Activated CD4-positive, alpha-beta T cell treated with anti-CD3 and anti-CD28 coated beads, Interleukin-2, amount 10 ng/mL, durations not matched to agents 24 days and 14 days (primary cell): Measurements from ENCODE around the gene LRP5. TPM values are rescaled to one million over a fixed set of nuclear protein-coding genes. Genes with fewer than 3 reads are reported as not detected.
"Not testable (repeated sequence)": the region's sequence is repeated elsewhere in the genome, so short reads cannot be mapped to it uniquely, and the experiment has no call there.

ENCODE experiments used
- DNase-seq: peaks from one replicate; pipeline ENCODE4 v3.0.0; 2022
- H3K27ac Mint-ChIP-seq: one replicate; pipeline ENCODE4 v1.8.0; 2022; ENCODE audit warnings: mild to moderate bottlenecking, mixed read lengths
- H3K27me3 Mint-ChIP-seq: one replicate; pipeline ENCODE4 v1.8.0; 2022; ENCODE audit warnings: mixed read lengths
- H3K36me3 Mint-ChIP-seq: one replicate; pipeline ENCODE4 v1.8.0; 2022; ENCODE audit warnings: low read depth, mild to moderate bottlenecking, mixed read lengths
- H3K4me1 Mint-ChIP-seq: one replicate; pipeline ENCODE4 v1.8.0; 2021; ENCODE audit warnings: mixed read lengths
- H3K4me3 Mint-ChIP-seq: one replicate; pipeline ENCODE4 v1.8.0; 2022; ENCODE audit warnings: mild to moderate bottlenecking, moderate library complexity, mixed read lengths
- H3K9me3 Mint-ChIP-seq: one replicate; pipeline ENCODE4 v1.8.0; 2021; ENCODE audit warnings: mixed read lengths
- intact Hi-C: fragments of 100-400 bp; cut with micrococcal nuclease; formaldehyde crosslinking; loops from one replicate; pipeline ENCODE4 v1.15.1; 2023
- total RNA-seq: library from RNA; stranded (reverse); gene quantifications from 2 replicates; pipeline ENCODE4 v1.2.3, GENCODE V29; 2022

LRP5 gene
- total RNA-seq, 1 donor from 2014 or later = 23.8 TPM

- Mint-ChIP-seq H3K4me3 (no peak overlapping the region), H3K4me1 (peaks cover 5% of the 10 kb centered on the region), H3K27me3 (no peaks in the 10 kb centered on the region), H3K36me3 (peaks cover 2% of the 10 kb centered on the region), H3K9me3 (no peaks in the 10 kb centered on the region), H3K27ac (no peak overlapping the region)
- DNase-seq = no peak
- intact Hi-C loops = no loop called here
These were observed 126.4 kb downstream of the LRP5 start for GRCh38 chr11:68438658-68439259.

- H3K4me1 Mint-ChIP-seq = peaks cover 5% of the 10 kb centered on the region
- no peak overlapping the region for H3K4me3 Mint-ChIP-seq
- no peak for DNase-seq
- no peaks in the 10 kb centered on the region for H3K9me3 Mint-ChIP-seq
- H3K27me3 Mint-ChIP-seq = no peaks in the 10 kb centered on the region
- intact Hi-C loops = no loop called here
- peaks cover 2% of the 10 kb centered on the region for H3K36me3 Mint-ChIP-seq
- H3K27ac Mint-ChIP-seq = no peak overlapping the region
These were observed 127.1 kb downstream of the LRP5 start for GRCh38 chr11:68439355-68440065.

- Mint-ChIP-seq H3K36me3 (peaks cover 2% of the 10 kb centered on the region), H3K4me1 (peaks cover 5% of the 10 kb centered on the region), H3K4me3 (no peak overlapping the region), H3K9me3 (no peaks in the 10 kb centered on the region), H3K27me3 (no peaks in the 10 kb centered on the region), H3K27ac (no peak overlapping the region)
- no peak for DNase-seq
- intact Hi-C loops = no loop called here
These were observed 127.8 kb downstream of the LRP5 start for GRCh38 chr11:68440224-68440623.

GRCh38 chr11:68441466-68442230 is 129.3 kb downstream of the LRP5 start:
- Mint-ChIP-seq H3K4me3 (no peak overlapping the region), H3K27ac (no peak overlapping the region), H3K4me1 (peaks cover 5% of the 10 kb centered on the region), H3K27me3 (no peaks in the 10 kb centered on the region), H3K36me3 (peaks cover 2% of the 10 kb centered on the region), H3K9me3 (no peaks in the 10 kb centered on the region)
- intact Hi-C loops = no loop called here
- no peak for DNase-seq

GRCh38 chr11:68442433-68442832 is 130.0 kb downstream of the LRP5 start:
- H3K36me3 Mint-ChIP-seq = peaks cover 2% of the 10 kb centered on the region
- no peak for DNase-seq
- intact Hi-C loops = no loop called here
- no peak overlapping the region for H3K4me3 Mint-ChIP-seq
- H3K27me3 Mint-ChIP-seq = no peaks in the 10 kb centered on the region
- no peaks in the 10 kb centered on the region for H3K9me3 Mint-ChIP-seq
- H3K4me1 Mint-ChIP-seq = peaks cover 3% of the 10 kb centered on the region
- no peak overlapping the region for H3K27ac Mint-ChIP-seq

GRCh38 chr11:68444566-68444965 is 132.2 kb downstream of the LRP5 start:
- Mint-ChIP-seq H3K9me3 (no peaks in the 10 kb centered on the region), H3K27ac (no peak overlapping the region), H3K4me3 (no peak overlapping the region), H3K36me3 (peaks cover 2% of the 10 kb centered on the region), H3K4me1 (peaks cover 6% of the 10 kb centered on the region), H3K27me3 (no peaks in the 10 kb centered on the region)
- intact Hi-C loops = no loop called here
- DNase-seq = no peak

GRCh38 chr11:68445531-68446035 is 133.2 kb downstream of the LRP5 start:
- intact Hi-C loops = loop anchor here (2.0 kb wide), 1 partner anchor 189 kb away; no protein-coding TSS in a partner anchor
- Mint-ChIP-seq H3K4me3 (no peak overlapping the region), H3K27ac (no peak overlapping the region), H3K27me3 (no peaks in the 10 kb centered on the region), H3K4me1 (peaks cover 6% of the 10 kb centered on the region), H3K36me3 (peaks cover 2% of the 10 kb centered on the region), H3K9me3 (no peaks in the 10 kb centered on the region)
- no peak for DNase-seq

- H3K4me1 Mint-ChIP-seq = peaks cover 6% of the 10 kb centered on the region
- no peaks in the 10 kb centered on the region for H3K27me3 Mint-ChIP-seq
- H3K36me3 Mint-ChIP-seq = peaks cover 2% of the 10 kb centered on the region
- intact Hi-C loops = loop anchor here (2.0 kb wide), 1 partner anchor 189 kb away; no protein-coding TSS in a partner anchor
- no peaks in the 10 kb centered on the region for H3K9me3 Mint-ChIP-seq
- H3K4me3 Mint-ChIP-seq = no peak overlapping the region
- no peak overlapping the region for H3K27ac Mint-ChIP-seq
- DNase-seq = no peak
These were observed 133.8 kb downstream of the LRP5 start for GRCh38 chr11:68446046-68446725.

- Mint-ChIP-seq H3K4me3 (no peak overlapping the region), H3K27me3 (no peaks in the 10 kb centered on the region), H3K36me3 (no peaks in the 10 kb centered on the region), H3K27ac (no peak overlapping the region), H3K9me3 (no peaks in the 10 kb centered on the region), H3K4me1 (peaks cover 6% of the 10 kb centered on the region)
- intact Hi-C loops = loop anchor here (2.0 kb wide), 1 partner anchor 190 kb away; no protein-coding TSS in a partner anchor
- peak; percentile 93 for DNase-seq
These were observed 134.8 kb downstream of the LRP5 start for GRCh38 chr11:68447015-68447801.

- H3K4me1 Mint-ChIP-seq, DNase-seq, H3K27ac Mint-ChIP-seq, H3K36me3 Mint-ChIP-seq, H3K27me3 Mint-ChIP-seq, H3K9me3 Mint-ChIP-seq, H3K4me3 Mint-ChIP-seq: not testable (repeated sequence)
- intact Hi-C loops = loop anchor here (2.0 kb wide), 1 partner anchor 191 kb away; no protein-coding TSS in a partner anchor
These were observed 135.5 kb downstream of the LRP5 start for GRCh38 chr11:68447914-68448313.

GRCh38 chr11:68448604-68449011 is 136.2 kb downstream of the LRP5 start:
- no peak for DNase-seq
- no peak overlapping the region for H3K27ac Mint-ChIP-seq
- H3K9me3 Mint-ChIP-seq = no peaks in the 10 kb centered on the region
- no peak overlapping the region for H3K4me3 Mint-ChIP-seq
- no peaks in the 10 kb centered on the region for H3K27me3 Mint-ChIP-seq
- H3K4me1 Mint-ChIP-seq = peaks cover 6% of the 10 kb centered on the region
- H3K36me3 Mint-ChIP-seq = no peaks in the 10 kb centered on the region
- intact Hi-C loops = no loop called here

GRCh38 chr11:68449951-68450350 is 137.6 kb downstream of the LRP5 start:
- Mint-ChIP-seq H3K4me1 (peaks cover 6% of the 10 kb centered on the region), H3K36me3 (no peaks in the 10 kb centered on the region), H3K4me3 (no peak overlapping the region), H3K9me3 (no peaks in the 10 kb centered on the region), H3K27me3 (no peaks in the 10 kb centered on the region), H3K27ac (no peak overlapping the region)
- intact Hi-C loops = no loop called here
- no peak for DNase-seq

GRCh38 chr11:68450711-68451110 is 138.3 kb downstream of the LRP5 start:
- no peaks in the 10 kb centered on the region for H3K9me3 Mint-ChIP-seq
- H3K27me3 Mint-ChIP-seq = peaks cover under 1% of the 10 kb centered on the region
- DNase-seq = no peak
- no peaks in the 10 kb centered on the region for H3K36me3 Mint-ChIP-seq
- H3K4me3 Mint-ChIP-seq = no peak overlapping the region
- intact Hi-C loops = no loop called here
- H3K27ac Mint-ChIP-seq = no peak overlapping the region
- H3K4me1 Mint-ChIP-seq = peaks cover 6% of the 10 kb centered on the region
